HS-27A (cell line): ENCODE data around the gene NAA20.

Experiments used
- DNase-seq: peaks from one replicate; pipeline ENCODE4 v3.0.0-alpha.2; 2012; ENCODE audit warnings: low read depth, missing footprints

Gene NAA20

DNA sequence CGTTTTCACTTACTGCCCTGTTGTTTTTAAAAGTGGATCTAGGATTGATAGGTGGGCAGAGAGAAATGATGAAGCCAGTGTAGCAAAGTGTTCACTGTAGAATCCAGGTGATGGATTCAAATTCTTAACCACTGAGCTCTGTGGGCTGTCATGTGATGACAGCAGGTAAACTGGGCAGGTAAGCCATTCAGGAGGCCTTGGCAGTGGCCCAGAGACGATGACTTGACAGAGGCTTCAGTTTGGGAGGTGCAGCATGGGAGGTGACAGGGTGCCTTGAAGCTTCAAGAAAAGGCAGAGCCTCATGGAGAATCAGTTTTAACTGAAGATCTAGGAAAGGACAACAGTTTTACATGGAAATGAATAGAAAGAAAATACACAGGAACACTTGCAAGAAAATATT is 2.0 kb downstream of the NAA20 start:
- no peak for DNase-seq

DNA sequence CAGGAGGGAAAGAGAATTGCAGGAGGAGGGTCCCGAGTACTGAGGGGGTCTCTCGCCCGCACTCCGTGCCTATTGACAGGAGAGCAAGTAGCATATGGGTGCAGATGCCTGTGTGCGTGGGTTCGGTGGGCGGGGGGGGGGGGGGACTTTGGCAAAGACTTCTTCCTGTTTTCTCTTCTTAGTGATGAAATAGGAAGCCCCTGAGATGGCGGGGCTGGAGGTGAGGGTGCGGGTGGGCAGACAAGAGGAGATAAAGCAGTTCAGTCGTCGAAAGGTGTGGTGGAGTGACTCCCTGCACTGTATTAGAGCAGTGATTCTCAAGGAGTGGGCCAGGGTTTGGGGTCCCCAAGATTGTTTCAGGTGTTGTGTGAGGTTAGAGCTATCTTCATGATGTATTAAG is 3.7 kb downstream of the NAA20 start:
- no peak for DNase-seq

DNA sequence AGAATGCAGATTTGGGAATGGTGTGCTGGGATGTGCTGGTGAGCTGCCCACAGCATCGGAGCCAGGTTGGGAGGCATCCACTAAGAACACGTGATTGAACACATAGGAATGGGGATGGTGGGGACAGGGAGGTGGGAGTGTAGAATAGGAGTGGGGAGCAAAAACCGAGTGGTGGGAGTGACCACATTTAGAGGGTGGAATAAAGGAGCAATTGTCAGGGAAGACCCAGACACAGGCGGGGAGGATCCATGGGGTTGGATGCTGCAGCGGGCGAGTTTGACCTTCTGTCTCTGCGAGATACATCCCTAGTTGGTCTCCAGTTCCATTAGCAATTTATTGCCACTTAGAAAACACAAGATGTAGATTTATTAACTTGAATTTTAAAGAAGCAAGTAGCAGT is 4.7 kb downstream of the NAA20 start:
- no peak for DNase-seq

DNA sequence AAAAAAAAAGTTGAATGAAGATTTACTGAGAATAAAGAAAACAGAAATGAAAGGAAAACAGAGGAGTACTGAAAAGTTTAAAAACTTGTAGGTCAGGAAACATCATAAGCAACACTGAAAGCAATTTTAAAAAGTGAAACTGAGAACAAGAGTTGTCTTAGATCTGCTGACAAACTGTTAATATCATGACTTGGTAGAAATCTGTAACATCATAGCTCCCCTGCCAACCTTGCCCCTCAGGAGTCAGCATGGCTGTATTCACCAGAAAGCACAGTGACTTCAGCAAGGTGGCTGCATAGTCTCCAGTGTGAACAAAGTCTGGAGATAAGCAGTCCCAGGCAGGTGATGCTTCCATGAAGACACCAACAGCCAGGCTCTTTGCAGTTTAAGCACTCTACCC is 5.3 kb downstream of the NAA20 start:
- no peak for DNase-seq

DNA sequence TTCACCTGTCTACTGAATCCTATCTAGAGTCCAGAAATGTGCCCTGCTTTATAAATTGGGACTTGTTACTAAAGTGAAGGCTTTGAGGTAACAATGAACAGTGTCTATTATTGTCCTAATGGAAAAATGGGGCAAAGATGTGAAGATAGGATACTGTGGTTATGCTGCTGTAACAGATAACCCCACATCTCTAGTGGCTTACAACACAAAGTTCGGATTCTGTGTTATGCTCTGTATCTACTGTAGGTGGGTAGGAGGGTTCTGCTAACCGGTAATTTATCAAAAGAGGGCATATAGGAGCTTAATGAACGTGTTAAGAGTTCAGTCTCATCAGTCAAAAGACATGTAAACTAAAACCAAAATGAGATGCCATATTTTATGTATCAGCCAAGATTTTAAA is 6.2 kb downstream of the NAA20 start:
- no peak for DNase-seq

DNA sequence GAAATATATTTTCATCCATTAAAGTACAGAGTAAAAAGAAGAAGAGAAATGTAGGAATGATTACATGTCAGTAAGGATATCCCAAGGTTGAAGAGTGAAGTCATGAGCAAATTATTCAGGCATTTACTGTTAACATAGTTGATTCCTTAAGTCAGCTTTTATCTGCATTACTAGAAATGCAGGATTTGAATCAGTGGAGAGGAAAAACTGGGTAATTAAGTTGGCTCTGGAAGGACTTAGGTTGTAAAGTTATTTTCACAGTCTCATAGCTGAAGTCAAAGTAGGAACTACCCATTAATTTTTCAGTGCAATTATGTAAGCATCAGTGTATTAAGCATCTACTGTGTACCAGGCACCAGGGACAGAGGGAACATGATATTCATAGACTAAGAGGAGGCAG is 7.8 kb downstream of the NAA20 start:
- no peak for DNase-seq

DNA sequence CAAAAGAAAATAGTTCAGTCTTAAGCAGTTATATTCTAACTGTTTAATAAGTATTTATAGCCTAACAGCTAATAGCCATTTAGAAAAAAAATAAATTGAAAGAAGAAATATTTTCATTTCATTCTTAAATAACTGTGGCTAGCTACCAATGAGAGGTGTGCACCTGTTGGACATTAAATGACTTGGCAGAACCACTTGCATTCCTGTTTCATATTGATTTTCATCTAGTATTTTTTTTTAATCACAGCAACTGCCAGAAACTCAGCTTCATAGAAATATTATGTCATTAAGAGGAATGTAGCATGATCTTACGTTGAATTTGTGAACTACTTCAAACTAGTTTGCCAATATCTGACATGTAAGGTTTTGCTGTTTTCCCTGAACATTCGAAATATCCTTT is 10.1 kb downstream of the NAA20 start:
- DNase-seq = no peak

DNA sequence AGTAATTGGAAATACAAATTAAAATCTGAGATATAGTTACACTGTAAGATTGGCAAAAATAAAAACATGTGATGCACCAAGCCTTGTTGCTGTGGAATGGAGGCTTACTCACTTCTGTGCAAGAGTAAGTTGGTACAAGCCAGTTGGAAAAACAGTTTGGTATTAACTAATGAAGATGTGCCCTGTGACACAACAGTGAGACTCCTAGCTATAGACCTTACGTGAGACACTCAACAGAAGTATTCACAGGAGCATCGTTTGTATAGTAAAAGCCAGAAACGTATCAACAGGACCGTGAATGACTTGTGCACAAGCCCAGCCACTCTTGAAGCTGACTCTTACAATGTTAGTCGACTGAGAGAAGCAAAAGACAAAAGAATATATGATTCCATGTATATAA is 14.6 kb downstream of the NAA20 start:
- DNase-seq = no peak

DNA sequence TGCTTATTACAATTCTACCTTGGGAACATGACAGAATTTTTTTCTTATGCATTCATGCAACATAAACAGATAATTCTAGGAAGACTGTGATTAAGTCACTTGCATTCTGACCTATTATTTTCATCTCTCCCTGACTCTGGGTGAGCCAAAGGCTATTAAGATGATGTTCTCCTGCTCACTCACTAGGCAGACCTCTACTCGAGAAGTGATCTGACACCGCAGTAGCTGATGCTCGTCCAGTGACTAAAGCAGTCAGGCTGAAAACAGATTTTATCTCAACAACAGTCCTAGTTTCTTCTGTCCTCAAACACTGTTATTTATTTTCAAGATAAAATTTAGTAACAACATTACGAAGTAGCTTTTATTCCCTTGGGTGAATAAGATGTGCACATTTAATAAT is 17.3 kb downstream of the NAA20 start:
- no peak for DNase-seq

DNA sequence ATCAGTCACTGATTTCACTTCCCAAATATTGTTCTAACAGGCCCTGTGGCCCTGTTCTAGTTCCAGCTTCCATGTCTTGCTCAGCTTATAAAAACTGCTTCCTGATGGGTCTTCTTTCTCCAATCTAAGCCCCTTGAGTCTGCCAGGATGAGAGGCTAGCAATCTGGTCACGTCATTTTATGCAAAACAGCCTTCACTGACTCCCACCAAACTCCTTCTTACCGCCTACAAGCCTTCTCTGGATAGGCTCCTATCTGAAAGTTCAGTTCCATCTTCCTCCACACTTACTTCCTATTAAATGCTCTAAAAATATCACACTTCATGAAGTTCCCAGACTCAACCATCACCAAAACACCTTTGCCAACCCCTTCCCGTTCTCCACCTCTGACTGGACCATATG is 19.6 kb downstream of the NAA20 start:
- no peak for DNase-seq

DNA sequence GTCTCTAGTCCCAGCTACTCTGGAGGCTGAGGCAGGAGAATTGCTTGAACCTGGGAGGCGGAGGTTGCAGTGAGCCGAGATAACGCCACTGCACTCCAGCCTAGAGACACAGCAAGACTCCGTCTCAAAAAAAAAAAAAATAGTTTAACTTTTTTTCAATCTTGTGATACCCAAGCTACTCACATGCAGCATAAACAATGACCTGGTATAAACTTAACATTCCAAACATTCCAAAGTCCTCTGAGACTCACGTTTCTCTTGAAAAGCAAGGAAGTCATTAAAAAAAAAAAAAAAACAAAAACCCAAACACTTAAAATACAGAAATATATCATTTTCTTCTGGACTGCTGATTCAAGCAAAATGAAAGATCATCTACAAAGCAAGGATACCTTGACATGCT is 20.8 kb downstream of the NAA20 start:
- no peak for DNase-seq

DNA sequence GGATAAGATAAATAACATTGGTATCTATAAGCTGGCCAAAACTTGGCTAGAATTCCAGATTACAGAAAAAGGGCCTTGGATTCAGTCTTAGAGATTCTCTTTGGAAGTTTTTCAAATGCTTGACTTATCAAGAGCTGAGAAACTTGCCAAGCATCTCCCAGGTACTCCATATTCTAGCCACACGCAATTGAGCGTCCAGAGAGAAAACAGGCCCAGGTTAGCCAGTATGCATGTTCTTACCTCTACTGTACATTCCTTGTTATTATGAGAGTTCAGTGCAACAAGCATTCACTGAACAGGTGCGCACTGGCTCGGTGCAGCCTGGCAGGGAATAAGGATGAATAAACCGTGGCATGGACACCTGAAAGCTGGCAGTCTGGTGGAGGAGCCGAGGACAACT is 21.4 kb downstream of the NAA20 start:
- no peak for DNase-seq

DNA sequence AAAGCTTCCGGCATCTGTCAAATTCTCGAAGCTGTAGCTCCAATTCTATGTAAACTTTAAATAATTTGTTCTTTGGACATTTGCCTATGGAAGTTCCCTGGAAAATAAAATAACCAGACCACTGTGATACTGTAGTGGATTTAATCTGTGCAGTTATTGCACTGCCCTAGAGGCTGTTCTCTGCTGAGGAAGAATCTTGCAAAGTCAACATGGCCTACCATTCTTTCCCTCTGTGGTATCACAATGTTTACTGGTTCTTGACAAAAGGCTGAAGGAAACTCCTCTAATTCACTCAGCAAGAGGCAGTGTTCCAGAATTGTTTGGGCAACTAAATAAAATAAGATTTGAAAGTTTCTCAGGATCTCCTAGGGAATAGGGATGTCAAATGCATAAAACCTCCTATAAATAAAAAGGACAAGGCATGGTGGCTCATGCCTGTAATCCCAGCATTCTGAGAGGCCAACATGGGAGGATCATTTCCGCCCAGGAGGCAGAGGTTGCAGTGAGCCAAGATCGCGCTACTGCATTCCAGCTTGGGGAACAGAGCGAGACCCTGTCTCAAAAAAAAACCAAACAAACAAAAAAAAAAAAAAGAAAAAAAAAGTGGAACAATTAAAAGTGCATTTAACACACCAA is 22.7 kb downstream of the NAA20 start:
- DNase-seq = no peak

DNA sequence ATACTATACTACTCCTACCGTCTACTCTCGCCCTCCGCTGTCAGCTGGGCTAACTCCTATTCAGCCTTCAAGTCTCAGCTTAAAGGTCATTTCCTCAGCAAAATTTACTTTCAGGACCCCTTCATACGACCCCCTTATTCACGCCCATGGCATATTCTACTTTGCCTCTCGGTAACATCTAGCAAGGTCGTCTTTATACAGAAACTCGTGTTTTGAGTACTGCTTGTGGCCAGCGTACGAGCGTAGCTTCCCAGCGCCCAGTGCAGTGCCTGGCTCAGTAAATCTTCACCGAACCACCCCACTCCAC is 34.6 kb downstream of the NAA20 start:
- DNase-seq = no peak

DNA sequence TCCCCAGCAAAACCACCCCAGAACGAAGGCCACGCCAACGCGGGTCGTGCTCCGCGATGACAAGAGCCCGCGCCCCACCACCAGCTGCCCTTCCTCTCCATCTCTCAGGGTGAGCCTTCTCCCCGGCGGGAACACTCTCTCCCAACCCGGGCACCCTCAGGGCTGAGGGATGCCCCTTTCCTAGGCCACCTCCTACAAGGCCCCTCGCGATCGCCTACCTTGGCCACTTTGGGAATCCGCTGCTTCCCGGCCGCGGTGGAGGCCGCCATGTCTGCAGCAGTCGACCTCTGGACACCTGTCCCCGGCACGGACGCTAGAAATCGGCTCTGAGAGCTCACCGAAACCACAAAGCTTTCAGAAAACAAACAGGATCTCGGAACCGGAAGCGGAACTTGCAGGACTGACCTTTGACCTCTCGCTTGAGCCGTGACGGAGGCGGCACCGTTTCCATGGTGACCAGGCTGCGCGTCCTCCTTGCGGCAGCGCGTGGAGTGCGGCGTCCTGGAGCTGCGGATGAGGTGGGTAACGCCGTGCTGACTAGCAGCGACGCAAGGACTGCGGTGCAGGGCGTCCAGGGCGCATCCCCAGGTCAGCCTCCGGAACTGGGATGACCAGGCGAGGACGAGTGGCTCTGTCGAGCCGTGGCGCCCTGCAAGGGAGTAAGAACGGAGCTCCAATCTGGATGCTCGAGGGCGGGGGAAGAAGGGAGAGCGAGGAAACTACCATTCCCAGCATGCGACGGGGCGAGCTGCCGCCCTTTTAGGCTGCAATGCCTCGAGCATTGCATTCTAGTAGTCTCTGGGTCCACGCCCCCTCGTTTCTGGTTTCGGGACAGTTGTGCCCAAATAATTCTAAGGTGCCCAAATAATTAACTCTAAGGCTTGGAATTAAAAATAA is 35.2 kb downstream of the NAA20 start, which contains the start of the genes CFAP61 and CRNKL1:
Gene CFAP61, plus strand, starts transcription at position 459 of the 897 bp plus-strand sequence. CDS start 4,122 bp downstream, outside the sequence.
Gene CRNKL1, minus strand, starts transcription at position 393 of the 897 bp plus-strand sequence. Its CDS starts 124 bp downstream, at position 269.
- peak; percentile 96 for DNase-seq

DNA sequence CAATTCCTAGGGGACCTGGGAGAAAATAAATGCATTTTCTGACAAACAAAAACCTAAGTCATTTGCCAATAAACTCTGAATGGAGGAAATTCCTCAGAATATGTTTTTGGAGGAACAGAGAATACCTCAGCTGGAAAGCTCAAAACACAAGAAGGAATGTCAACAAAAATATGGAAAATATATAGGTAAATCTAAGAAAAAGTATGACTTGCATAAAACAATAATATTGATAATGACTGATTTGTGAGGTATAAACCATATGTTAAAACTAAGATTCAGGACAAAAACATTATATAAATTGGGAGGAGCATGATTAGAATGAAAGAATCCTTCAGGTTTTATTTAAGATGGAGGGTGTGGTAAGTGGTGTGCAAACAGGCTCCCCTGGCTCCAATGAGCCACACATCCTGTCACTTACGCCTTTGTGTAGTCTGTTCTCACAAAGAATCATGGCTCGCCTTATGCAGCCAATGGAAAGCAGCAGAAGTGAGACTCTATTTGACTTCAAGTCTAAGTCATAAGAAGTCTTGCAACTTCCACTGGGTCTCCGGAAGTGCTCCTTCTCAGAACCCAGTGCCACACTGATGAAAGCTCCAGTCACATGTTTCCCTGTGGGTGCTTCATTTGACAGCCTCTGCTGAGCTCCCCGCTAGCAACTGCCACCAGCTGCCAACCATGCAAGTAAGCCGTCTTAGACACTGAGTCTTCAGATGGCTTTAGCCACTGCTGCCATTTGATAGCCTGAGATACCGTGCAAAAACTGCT is 43.3 kb downstream of the NAA20 start:
- DNase-seq = no peak

DNA sequence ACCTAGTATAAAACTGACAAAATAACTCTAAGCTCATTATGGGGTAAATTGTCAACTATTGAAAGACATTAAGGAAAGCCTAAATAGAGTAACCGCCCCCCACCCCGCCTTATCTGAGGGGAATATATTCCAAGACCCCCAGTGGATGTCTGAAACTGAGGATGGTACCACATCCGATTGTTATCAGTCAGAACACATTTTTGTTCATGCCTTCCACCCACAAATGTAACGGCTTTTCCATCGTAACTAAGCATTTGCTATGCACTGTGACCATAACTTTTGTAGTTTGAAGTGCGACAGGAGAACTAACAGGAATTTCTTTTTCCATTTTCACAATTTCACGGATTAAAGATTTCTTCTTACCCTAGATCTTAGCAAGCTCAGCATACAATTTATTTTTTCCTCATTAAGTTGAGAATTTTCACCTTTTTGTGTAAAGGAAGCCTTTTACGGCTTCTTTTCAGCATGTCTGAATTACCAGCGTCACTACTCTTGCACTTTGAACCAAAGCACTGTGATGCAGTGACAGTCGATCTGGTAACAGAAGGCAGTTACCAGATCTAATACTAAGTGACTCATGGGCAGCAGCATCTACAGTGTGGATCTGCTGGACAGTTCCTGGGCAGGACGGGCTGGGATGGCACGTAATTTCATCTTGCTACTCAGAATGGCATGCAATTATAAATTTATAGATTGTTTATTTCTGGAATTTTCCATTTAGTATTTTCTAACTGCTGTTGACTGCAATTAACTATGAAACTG is 47.0 kb downstream of the NAA20 start:
- DNase-seq = no peak

DNA sequence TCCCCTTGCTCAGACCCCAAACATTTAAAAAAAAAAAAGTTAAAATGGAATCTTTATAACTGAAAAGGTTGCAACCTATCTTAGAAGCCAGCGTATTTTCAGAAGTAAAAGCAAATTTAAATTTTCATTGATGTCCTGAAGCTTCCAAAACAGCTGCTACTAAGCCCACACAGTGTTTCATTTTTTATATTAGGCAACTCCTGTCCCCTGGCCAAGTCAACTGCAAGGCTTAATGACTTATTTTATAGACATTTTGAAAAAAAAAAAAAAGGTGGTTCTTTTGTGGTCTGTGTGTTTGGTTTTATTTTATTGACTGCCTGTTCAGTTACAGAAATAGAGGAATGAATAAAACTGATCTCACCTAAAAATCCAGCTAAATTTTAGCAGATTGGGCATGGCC is 48.2 kb downstream of the NAA20 start:
- no peak for DNase-seq

DNA sequence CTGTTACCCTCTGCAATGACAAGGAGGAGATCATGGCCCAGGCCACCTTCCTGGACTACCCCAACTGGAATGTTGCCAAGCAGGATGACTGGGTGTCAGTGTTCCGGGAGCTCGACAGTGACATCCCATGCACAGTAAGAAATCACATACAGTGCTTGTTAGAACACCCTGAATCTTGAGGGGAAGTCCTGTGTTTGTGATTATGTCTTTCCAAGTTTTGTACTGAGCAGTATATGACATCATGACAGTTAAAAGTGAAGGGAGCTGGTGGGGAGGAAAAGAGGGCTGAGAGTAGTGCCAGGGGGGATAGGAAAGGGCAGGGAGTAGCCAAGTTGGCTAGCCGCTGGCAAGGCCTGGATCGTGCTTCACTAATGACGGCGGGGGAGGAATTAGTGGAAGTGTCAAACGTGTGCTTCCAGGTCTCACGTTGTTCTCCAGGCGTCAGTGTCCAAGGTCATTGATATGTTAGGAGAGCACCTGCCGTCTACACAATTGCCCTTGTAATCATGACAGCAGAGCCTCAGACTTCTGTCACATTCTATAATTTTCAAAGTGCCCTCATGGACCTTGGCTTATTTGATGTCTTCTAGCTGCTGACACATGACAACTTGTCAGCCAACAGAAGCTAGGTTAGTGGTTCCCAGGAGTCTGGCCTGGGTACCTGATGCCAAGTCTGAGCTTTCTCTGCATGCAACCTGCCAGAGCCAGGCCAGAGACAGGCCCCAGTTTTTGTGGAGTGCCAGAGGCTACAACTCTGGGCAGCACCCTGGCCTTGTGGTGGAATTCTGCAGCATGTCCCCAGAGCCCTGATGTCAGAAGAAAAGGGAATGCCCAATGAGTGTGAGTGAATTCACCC is 53.9 kb downstream of the NAA20 start:
- DNase-seq = no peak

DNA sequence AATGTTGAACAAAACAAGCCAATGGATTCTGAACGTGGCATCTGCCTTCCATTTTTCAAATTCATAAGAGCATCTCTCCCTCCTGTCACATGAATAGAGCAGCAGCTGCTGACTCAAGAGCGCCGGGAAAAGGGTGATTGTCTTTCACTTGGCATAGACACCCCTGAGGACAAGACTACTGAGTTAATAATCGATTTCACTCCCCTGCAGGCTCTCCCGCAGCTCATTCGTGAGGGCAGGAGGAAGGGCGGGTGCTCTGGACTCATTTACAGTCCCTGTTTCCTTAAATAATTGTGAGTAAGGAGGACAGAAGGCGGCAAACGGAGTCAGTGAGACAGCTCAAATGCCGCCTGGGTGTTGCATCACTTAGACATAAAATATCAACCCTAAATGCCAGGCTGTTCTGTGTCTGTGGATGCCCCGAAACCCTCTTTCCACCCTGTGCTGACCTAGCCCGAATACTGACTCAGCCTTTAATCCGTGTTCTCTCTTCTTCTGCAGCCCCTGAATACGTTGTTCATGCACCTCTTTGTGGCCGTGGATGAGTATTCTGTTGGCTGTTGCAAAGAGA is 56.7 kb downstream of the NAA20 start:
- no peak for DNase-seq

DNA sequence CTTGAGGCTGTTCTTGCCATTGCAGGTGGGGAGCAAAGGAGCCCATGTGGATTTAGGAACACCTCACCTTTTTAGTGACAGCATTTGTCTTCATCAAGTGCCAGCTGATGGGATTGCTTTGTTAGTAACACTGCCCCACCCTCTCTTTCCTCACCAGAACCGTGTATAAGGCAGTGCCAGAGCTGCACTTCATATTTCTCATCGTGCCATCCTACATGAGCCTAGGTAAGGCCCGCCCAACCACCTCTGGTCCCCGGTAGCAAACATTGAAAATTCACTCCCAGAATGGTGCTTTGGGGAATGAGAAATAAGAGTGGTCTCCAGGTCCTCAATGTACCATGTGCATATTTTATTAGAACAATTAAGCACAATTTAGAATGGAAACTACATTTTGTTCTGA is 57.9 kb downstream of the NAA20 start:
- DNase-seq = no peak
